Upper lobe of left lung (tissue), 6 donors: ENCODE results near the gene PSMD6. TPM values are rescaled to one million over a fixed set of nuclear protein-coding genes. Genes with fewer than 3 reads are reported as not detected.

Source experiments
- ATAC-seq, 2 donors: fragments of 200-7000 bp; cut with Tn5 transposase; one replicate each; pipeline ENCODE4 v1.9.1; 2022; ENCODE audit warnings: mild to moderate bottlenecking in 2 of 2, moderate library complexity in 2 of 2; ENCODE audit not compliant: low FRiP score in 2 of 2
- DNase-seq, 2 donors: peaks; one replicate each; pipeline ENCODE4 v3.0.0-alpha.2; 2019 to 2020
- H3K27ac ChIP-seq, 4 donors: fragments of 200-600 bp; sonication (generic); one replicate each; pipeline ENCODE4 v1.5.1; 2016 to 2019
- H3K27me3 ChIP-seq, 4 donors: fragments of 200-600 bp; sonication (generic); one replicate each; pipeline ENCODE4 v1.5.1; 2017 to 2019
- H3K36me3 ChIP-seq, 4 donors: fragments of 200-600 bp; sonication (generic); one replicate each; pipeline ENCODE4 v1.5.1; 2016 to 2019
- H3K4me1 ChIP-seq, 4 donors: fragments of 200-600 bp; sonication (generic); one replicate each; pipeline ENCODE4 v1.5.1; 2018 to 2019
- H3K4me3 ChIP-seq, 4 donors: fragments of 200-600 bp; sonication (generic); one replicate each; pipeline ENCODE4 v1.5.1; 2017 to 2019; ENCODE audit warnings: mild to moderate bottlenecking in 2 of 4, moderate library complexity in 1 of 4
- H3K9me3 ChIP-seq, 4 donors: fragments of 200-600 bp; sonication (generic); one replicate each; pipeline ENCODE4 v1.5.1; 2018 to 2019
- EP300 ChIP-seq, 4 donors: sonication (generic); formaldehyde crosslinking; IDR thresholded peaks; one replicate each; pipeline ENCODE4 v1.5.1; 2017; ENCODE audit warnings: antibody characterized with exemption in 4 of 4, control low read depth in 2 of 4
- POLR2A ChIP-seq, 4 donors: fragments of 450-650 bp; IDR thresholded peaks; one replicate each; pipeline ENCODE4 v1.5.1; 2016 to 2017; ENCODE audit warnings: antibody characterized with exemption in 4 of 4, mild to moderate bottlenecking in 2 of 4
- POLR2AphosphoS5 ChIP-seq, 2 donors: sonication (generic); formaldehyde crosslinking; IDR thresholded peaks; one replicate each; pipeline ENCODE4 v1.5.1; 2017; ENCODE audit warnings: antibody characterized with exemption in 2 of 2
- WGBS, 2 donors: methylation state at CpG; one replicate each; pipeline ENCODE4 v1.1.5; 2017 to 2018; 5-methylcytosine and 5-hydroxymethylcytosine counted together
- total RNA-seq, 6 donors: library from RNA; depleted of rRNA in 4 of 6; stranded (reverse); fragments of >200 nt in 4 of 6; gene quantifications; one replicate each; pipeline versions ENCODE4 v1.1.0 to v1.2.1, GENCODE V29; 2016 to 2021
- TF ChIP-seq, protein P1 (sequence below), 6 experiments: fragments of 450-650 bp in 4 of 6; fragments of 200-600 bp in 2 of 6; sonication (generic) in 2 of 6; IDR thresholded peaks; one replicate each; pipeline ENCODE4 v1.5.1; 2016 to 2019; ENCODE audit warnings: antibody characterized with exemption in 6 of 6
- donor health status: DM: no; HTN: no; CAD: no; lungs with moderate emphysema.
- donor health status: DM: no; HTN: yes; CAD: no; lungs with severe emphysema.

PSMD6 gene
- total RNA-seq, 6 donors from 2014 or later = 41.2 to 69.3 (median 58.6) TPM

DNA sequence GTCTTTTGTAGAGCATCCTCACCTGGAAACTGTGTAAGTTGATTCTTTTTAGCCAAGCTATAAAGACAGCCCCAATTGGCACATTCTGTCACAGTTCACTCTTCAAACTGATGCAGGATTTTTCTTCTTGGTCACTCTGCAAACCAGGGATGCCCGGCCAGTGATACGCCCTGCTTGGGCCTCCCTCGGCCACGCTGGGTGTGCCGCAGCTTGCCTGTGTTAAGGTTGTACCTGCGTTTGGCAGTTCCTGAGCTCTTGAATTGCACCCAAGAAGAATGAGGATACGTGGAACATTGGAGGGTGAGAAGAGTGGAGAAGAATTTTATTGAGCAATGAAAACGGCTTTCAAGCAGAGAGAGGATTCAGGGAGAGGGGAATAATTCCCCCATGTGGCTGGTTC lies 49.9 kb downstream of the PSMD6 start:
- ATAC-seq = no peak
- H3K27me3 ChIP-seq = no peaks in the 10 kb centered on the region
- H3K4me1 ChIP-seq = peaks cover 74 to 94% (median 88%) of the 10 kb centered on the region in 4 donors
- no peaks in the 10 kb centered on the region for H3K9me3 ChIP-seq
- TF ChIP-seq, protein P1, sequence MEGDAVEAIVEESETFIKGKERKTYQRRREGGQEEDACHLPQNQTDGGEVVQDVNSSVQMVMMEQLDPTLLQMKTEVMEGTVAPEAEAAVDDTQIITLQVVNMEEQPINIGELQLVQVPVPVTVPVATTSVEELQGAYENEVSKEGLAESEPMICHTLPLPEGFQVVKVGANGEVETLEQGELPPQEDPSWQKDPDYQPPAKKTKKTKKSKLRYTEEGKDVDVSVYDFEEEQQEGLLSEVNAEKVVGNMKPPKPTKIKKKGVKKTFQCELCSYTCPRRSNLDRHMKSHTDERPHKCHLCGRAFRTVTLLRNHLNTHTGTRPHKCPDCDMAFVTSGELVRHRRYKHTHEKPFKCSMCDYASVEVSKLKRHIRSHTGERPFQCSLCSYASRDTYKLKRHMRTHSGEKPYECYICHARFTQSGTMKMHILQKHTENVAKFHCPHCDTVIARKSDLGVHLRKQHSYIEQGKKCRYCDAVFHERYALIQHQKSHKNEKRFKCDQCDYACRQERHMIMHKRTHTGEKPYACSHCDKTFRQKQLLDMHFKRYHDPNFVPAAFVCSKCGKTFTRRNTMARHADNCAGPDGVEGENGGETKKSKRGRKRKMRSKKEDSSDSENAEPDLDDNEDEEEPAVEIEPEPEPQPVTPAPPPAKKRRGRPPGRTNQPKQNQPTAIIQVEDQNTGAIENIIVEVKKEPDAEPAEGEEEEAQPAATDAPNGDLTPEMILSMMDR (IDR thresholded peaks at IDR 0.05) = no peak
- TF ChIP-seq EP300 (IDR thresholded peaks at IDR 0.05) (no peak), POLR2AphosphoS5 (IDR thresholded peaks at IDR 0.05) (no peak), POLR2A (IDR thresholded peaks at IDR 0.05) (no peak)
- DNase-seq = peak; percentile 51 to 56
- 70 to 81% methylated on average over 5 to 8 of the region's 8 CpGs for WGBS, 2 donors
- no peak overlapping the region for H3K4me3 ChIP-seq
- H3K27ac ChIP-seq = peak overlapping the region in 3 of 4 donors; percentile 23 to 60 (median 32)
- H3K36me3 ChIP-seq = no peaks in the 10 kb centered on the region

DNA sequence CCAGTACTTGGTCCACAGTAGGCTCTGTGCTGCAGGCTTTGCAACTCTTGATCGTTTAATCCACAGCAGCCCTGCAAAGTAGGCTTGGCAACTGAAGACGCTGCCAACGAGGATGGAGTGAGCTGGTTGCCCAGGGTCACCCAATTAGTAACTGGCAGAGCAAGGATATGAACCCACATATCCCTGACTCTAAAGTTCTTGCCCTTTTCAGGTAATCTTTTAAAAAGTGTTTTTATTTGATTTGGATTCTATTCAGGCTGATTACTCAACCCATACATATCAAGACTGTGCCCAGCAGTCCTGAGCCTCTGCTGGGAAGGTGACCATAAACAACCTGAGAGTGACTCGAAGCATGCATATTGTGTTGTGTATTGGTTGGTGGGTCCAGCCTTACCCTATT lies 50.3 kb downstream of the PSMD6 start:
- DNase-seq (peak in 1 of 2 donors; percentile 46), ATAC-seq (no peak)
- no peak overlapping the region for H3K4me3 ChIP-seq
- no peaks in the 10 kb centered on the region for H3K36me3 ChIP-seq
- no peaks in the 10 kb centered on the region for H3K9me3 ChIP-seq
- TF ChIP-seq EP300 (IDR thresholded peaks at IDR 0.05) (no peak), POLR2AphosphoS5 (IDR thresholded peaks at IDR 0.05) (no peak), POLR2A (IDR thresholded peaks at IDR 0.05) (no peak)
- TF ChIP-seq, protein P1 (IDR thresholded peaks at IDR 0.05) = no peak
- peak overlapping the region in 3 of 4 donors; percentile 32 to 68 (median 60) for H3K27ac ChIP-seq
- H3K4me1 ChIP-seq = peaks cover 72 to 94% (median 88%) of the 10 kb centered on the region in 4 donors
- H3K27me3 ChIP-seq = no peaks in the 10 kb centered on the region
- WGBS, 2 donors = 53 to 59% methylated on average over 4 of the region's 4 CpGs

DNA sequence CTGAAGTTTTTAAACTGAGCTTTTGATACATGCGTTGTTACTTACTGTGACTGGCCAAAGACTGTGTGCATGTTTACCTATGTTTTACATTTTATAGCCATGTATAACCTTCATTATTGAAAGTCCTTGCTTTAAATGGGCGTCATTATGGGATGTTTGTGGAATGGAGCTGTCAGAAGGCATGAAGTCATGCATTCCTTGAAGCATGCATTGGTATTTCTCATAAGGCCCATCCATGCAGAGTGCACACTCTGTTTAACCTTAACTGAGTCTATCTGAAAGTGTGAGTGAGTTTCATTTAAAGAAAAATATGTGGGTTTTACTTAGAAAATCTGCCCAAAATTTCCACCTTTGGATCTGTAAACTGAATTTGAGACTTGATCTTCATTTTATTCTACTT lies 51.1 kb downstream of the PSMD6 start:
- H3K27me3 ChIP-seq = no peaks in the 10 kb centered on the region
- H3K36me3 ChIP-seq = no peaks in the 10 kb centered on the region
- H3K9me3 ChIP-seq = no peaks in the 10 kb centered on the region
- WGBS, 2 donors = 69 to 70% methylated on average over 2 of the region's 2 CpGs
- H3K4me3 ChIP-seq = no peak overlapping the region
- peak overlapping the region in 3 of 4 donors; percentile 32 to 68 (median 60) for H3K27ac ChIP-seq
- DNase-seq (no peak), ATAC-seq (no peak)
- TF ChIP-seq EP300 (IDR thresholded peaks at IDR 0.05) (no peak), POLR2AphosphoS5 (IDR thresholded peaks at IDR 0.05) (no peak), POLR2A (IDR thresholded peaks at IDR 0.05) (no peak)
- TF ChIP-seq, protein P1 (IDR thresholded peaks at IDR 0.05) = no peak
- peaks cover 72 to 96% (median 91%) of the 10 kb centered on the region in 4 donors for H3K4me1 ChIP-seq

DNA sequence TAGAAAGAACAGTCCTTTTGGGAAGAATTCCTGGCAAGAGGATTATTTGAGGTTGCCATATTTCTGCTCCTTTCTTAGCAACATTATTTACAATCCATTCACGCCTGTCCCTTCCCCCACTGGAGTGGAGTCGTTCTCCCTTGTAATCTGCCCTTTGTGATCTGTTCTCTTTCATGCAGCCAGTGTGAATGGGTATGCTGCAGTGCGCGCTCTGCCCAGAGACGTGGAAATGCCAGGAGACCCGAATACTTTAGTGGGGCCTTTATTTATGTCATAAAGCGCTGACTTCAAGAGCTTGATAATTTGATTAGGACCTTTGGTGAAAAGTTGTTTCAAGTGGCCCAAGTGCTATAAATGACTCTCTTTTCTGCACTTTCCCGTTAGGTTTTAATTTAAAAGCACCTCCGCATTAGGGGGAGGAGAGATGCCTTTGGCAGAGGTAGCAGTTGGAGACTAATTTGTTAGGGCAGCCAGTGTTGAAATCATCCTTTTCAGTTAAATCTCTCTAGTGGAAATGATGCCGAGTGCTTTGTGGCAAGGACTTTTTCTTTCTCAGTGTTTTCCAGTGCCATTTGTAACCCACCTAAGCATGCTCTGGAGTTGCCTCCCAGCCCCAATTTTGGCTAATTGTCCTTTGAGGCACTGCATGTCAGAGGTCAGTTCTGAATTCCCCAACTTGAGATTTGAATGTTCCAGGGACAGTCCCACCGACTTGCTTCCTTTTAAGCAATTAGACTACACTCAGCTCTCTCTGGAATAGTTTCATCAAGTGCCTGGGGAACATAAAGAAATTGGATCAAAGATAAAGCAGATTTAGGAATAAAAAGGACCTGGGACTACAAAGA lies 52.4 kb downstream of the PSMD6 start:
- peaks cover 65 to 96% (median 89%) of the 10 kb centered on the region in 4 donors for H3K4me1 ChIP-seq
- no peaks in the 10 kb centered on the region for H3K36me3 ChIP-seq
- no peak overlapping the region for H3K4me3 ChIP-seq
- no peak for TF ChIP-seq EP300 (IDR thresholded peaks at IDR 0.05)
- TF ChIP-seq POLR2A (IDR thresholded peaks at IDR 0.05) = no peak
- TF ChIP-seq, protein P1 (IDR thresholded peaks at IDR 0.05) = no peak
- no peak for TF ChIP-seq POLR2AphosphoS5 (IDR thresholded peaks at IDR 0.05)
- peak in 1 of 2 donors; percentile 22 for ATAC-seq
- H3K27me3 ChIP-seq = no peaks in the 10 kb centered on the region
- peak overlapping the region; percentile 77 to 85 (median 82) for H3K27ac ChIP-seq
- no peaks in the 10 kb centered on the region for H3K9me3 ChIP-seq
- DNase-seq = no peak
- WGBS, 2 donors = 47 to 53% methylated on average over 11 of the region's 11 CpGs
